Hepatocyte (in vitro differentiated cells): ENCODE data around the gene EXOC3.

Source experiments
- EZH2 ChIP-seq: fragments of 200-600 bp; sonication (generic); IDR thresholded peaks from 2 replicates; pipeline ENCODE4 v1.6.1; 2016; ENCODE audit warnings: antibody characterized with exemption, mild to moderate bottlenecking, borderline replicate concordance
- EZH2phosphoT487 ChIP-seq: fragments of 200-600 bp; sonication (generic); IDR thresholded peaks from one replicate; pipeline ENCODE4 v1.6.1; 2018; ENCODE audit warnings: antibody characterized with exemption, mild to moderate bottlenecking, low read depth, moderate library complexity; ENCODE audit not compliant: unreplicated experiment, severe bottlenecking
- TF ChIP-seq, protein P1 (sequence below): fragments of 200-600 bp; sonication (generic); IDR thresholded peaks from 2 replicates; pipeline ENCODE4 v1.5.1; 2016; ENCODE audit warnings: antibody characterized with exemption, mild to moderate bottlenecking; ENCODE audit not compliant: poor library complexity

DNA sequence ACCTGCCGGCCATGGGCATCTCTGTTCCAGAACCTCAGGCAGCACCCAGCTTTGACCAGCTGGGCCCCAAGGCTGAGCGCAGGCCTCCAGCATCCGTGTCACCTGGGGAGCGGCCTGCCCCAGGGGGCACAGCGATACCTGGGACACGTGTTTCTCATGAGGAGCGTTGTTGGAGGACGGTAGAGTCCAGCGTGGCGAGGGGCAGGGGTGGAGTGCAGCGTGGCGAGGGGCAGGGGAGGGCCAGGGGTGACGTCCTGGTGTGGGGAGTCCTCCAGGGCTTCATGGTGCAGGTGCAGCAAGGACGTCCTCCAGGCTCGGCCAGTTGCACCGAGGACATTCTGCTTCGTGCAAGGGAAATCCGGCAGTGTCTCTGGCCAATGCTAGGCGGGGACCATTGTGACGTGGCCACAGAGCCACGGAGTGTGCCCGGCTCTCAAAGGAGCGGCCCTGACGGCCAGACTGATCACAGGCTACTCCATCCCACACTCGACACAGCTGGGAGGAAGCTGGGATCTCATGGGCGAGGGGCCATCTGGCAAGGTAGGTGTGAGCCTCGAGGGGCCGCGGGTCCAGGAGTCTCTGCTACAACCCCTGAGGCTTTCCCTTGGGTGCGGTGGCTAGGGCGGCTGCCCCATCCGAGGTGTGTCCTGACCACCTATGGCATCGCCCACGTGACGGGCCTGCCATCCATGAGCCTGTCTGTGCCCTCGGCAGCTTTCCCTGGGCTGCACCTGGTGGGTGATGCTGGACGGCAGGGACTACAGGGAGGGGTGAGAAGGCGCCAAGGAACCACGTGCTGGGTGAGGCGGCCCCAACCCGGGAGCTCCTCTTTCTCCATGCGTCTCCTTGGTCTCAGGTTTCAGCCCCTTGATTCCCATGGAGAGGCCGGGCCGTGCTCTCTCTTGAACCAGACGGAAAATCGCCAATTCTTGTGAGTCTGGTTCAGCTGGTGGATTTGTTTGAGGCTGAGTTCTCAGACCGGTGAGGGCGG is 47.4 kb downstream of the EXOC3 start:
- TF ChIP-seq, protein P1, sequence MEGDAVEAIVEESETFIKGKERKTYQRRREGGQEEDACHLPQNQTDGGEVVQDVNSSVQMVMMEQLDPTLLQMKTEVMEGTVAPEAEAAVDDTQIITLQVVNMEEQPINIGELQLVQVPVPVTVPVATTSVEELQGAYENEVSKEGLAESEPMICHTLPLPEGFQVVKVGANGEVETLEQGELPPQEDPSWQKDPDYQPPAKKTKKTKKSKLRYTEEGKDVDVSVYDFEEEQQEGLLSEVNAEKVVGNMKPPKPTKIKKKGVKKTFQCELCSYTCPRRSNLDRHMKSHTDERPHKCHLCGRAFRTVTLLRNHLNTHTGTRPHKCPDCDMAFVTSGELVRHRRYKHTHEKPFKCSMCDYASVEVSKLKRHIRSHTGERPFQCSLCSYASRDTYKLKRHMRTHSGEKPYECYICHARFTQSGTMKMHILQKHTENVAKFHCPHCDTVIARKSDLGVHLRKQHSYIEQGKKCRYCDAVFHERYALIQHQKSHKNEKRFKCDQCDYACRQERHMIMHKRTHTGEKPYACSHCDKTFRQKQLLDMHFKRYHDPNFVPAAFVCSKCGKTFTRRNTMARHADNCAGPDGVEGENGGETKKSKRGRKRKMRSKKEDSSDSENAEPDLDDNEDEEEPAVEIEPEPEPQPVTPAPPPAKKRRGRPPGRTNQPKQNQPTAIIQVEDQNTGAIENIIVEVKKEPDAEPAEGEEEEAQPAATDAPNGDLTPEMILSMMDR: no peak
- TF ChIP-seq EZH2: no peak
- TF ChIP-seq EZH2phosphoT487: no peak
